ENCODE measurements around the gene MRPL20.

MRPL20 gene

GRCh38 chr1:1364266-1364665 lies 42.8 kb downstream of the MRPL20 start:
- DNase-seq (ENCODE audit: low read depth in 2 of 2), result no peak

GRCh38 chr1:1361982-1362423 lies 45.1 kb downstream of the MRPL20 start:
- peak; percentile 38 to 50 for DNase-seq (ENCODE audit: low read depth in 2 of 2)

- DNase-seq (ENCODE audit: low read depth in 2 of 2), result no peak
These were observed 45.7 kb downstream of the MRPL20 start for GRCh38 chr1:1361233-1361981.

GRCh38 chr1:1360506-1361169 lies 46.5 kb downstream of the MRPL20 start:
- peak; percentile 71 to 73 for DNase-seq (ENCODE audit: low read depth in 2 of 2)

GRCh38 chr1:1359664-1360468 lies 47.2 kb downstream of the MRPL20 start:
- DNase-seq (ENCODE audit: low read depth in 2 of 2), result peak; percentile 38

GRCh38 chr1:1359308-1359663 lies 47.8 kb downstream of the MRPL20 start:
- DNase-seq (ENCODE audit: low read depth in 2 of 2), result peak; percentile 31 to 39

GRCh38 chr1:1358433-1359271 lies 48.4 kb downstream of the MRPL20 start, which contains the start of gene MXRA8:
Gene MXRA8, minus strand, starts transcription at chr1:1358555. Its CDS starts 51 bp downstream, at chr1:1358504.
- DNase-seq (ENCODE audit: low read depth in 2 of 2), result peak; percentile 63 to 69

GRCh38 chr1:1357871-1358432 lies 49.1 kb downstream of the MRPL20 start:
- no peak for DNase-seq (ENCODE audit: low read depth in 2 of 2)

GRCh38 chr1:1356796-1357401 lies 50.2 kb downstream of the MRPL20 start:
- no peak for DNase-seq (ENCODE audit: low read depth in 2 of 2)

- no peak for DNase-seq (ENCODE audit: low read depth in 2 of 2)
These were observed 50.8 kb downstream of the MRPL20 start for GRCh38 chr1:1356166-1356795.

GRCh38 chr1:1355416-1355815 lies 51.7 kb downstream of the MRPL20 start:
- no peak for DNase-seq (ENCODE audit: low read depth in 2 of 2)

- DNase-seq (ENCODE audit: low read depth in 2 of 2), result no peak
These were observed 52.5 kb downstream of the MRPL20 start for GRCh38 chr1:1354271-1355247.

- DNase-seq (ENCODE audit: low read depth in 2 of 2), result no peak
These were observed 53.5 kb downstream of the MRPL20 start for GRCh38 chr1:1353389-1354151.

GRCh38 chr1:1352786-1353388 lies 54.2 kb downstream of the MRPL20 start:
- no peak for DNase-seq (ENCODE audit: low read depth in 2 of 2)

All from fibroblast of skin of left biceps (primary cell).